Colonic mucosa (tissue), 4 donors: ENCODE data around the gene AHCYL1. TPM values are rescaled to one million over a fixed set of nuclear protein-coding genes. Genes with fewer than 3 reads are reported as not detected.

Experiments
- DNase-seq: peaks from one replicate; pipeline ENCODE4 v3.0.0-alpha.2; 2020
- H3K27ac ChIP-seq: fragments of 200-600 bp; one replicate; pipeline ENCODE4 v1.8.0; 2021
- H3K27me3 ChIP-seq: fragments of 200-600 bp; one replicate; pipeline ENCODE4 v1.8.0; 2021
- H3K36me3 ChIP-seq: fragments of 200-600 bp; one replicate; pipeline ENCODE4 v1.8.0; 2021
- H3K4me1 ChIP-seq: fragments of 200-600 bp; one replicate; pipeline ENCODE4 v1.8.0; 2021; ENCODE audit warnings: mild to moderate bottlenecking
- H3K4me3 ChIP-seq: fragments of 200-600 bp; one replicate; pipeline ENCODE4 v1.8.0; 2021
- H3K9ac ChIP-seq, 2 donors: one replicate each; pipeline ENCODE4 v1.7.0; 2013; ENCODE audit warnings: control low read depth in 2 of 2, low read depth in 2 of 2, low read length in 2 of 2
- H3K9me3 ChIP-seq: fragments of 200-600 bp; one replicate; pipeline ENCODE4 v1.8.0; 2021
- CTCF ChIP-seq: fragments of 200-600 bp; IDR thresholded peaks from one replicate; pipeline ENCODE4 v1.8.0; 2022; ENCODE audit warnings: antibody characterized with exemption, mild to moderate bottlenecking
- intact Hi-C: fragments of 100-400 bp; cut with DNase I; formaldehyde crosslinking; loops from one replicate; pipeline ENCODE4 v1.14.1; 2022
- total RNA-seq, 2 donors: library from RNA; stranded (reverse); fragmentation: NEBNext Ultra II Directional in 1 of 2; extraction: Animal tissue kit (Norgen Biotek cat#: 25700) in 1 of 2; gene quantifications; one replicate each; pipeline ENCODE4 v1.2.1, GENCODE V29; 2021
- donor health status: healthy.
- donor health status: DM: no; HTN: no; CAD: no.
- donor health status: DM: no; HTN: no; CAD: no.

Gene AHCYL1
- total RNA-seq, 2 donors from 2014 or later, result 108 to 115 TPM

GRCh38 chr1:109975718-109976117, 8.8 kb upstream of the AHCYL1 start:
- H3K27me3 ChIP-seq, result no peaks in the 10 kb centered on the region
- intact Hi-C loops, result loop anchor here (5.0 kb wide), 1 partner anchor 48 kb away; no protein-coding TSS in a partner anchor
- H3K4me3 ChIP-seq, result no peak overlapping the region
- no peaks in the 10 kb centered on the region for H3K9me3 ChIP-seq
- no peak for TF ChIP-seq CTCF
- peaks cover 10% of the 10 kb centered on the region for H3K4me1 ChIP-seq
- no peak for DNase-seq
- H3K9ac ChIP-seq, result no peak overlapping the region
- H3K36me3 ChIP-seq, result no peaks in the 10 kb centered on the region
- no peak overlapping the region for H3K27ac ChIP-seq

- H3K9me3 ChIP-seq, result no peaks in the 10 kb centered on the region
- no peak overlapping the region for H3K9ac ChIP-seq
- no peaks in the 10 kb centered on the region for H3K36me3 ChIP-seq
- H3K27ac ChIP-seq, result no peak overlapping the region
- H3K4me3 ChIP-seq, result no peak overlapping the region
- intact Hi-C loops, result loop anchor here (5.0 kb wide), 1 partner anchor 49 kb away; no protein-coding TSS in a partner anchor
- H3K27me3 ChIP-seq, result no peaks in the 10 kb centered on the region
- H3K4me1 ChIP-seq, result peaks cover 11% of the 10 kb centered on the region
- DNase-seq, result no peak
- no peak for TF ChIP-seq CTCF
These were observed 7.8 kb upstream of the AHCYL1 start for GRCh38 chr1:109976762-109977161.

- no peak overlapping the region for H3K27ac ChIP-seq
- no peaks in the 10 kb centered on the region for H3K36me3 ChIP-seq
- TF ChIP-seq CTCF, result no peak
- no peaks in the 10 kb centered on the region for H3K27me3 ChIP-seq
- intact Hi-C loops, result loop anchor here (5.0 kb wide), 1 partner anchor 50 kb away; no protein-coding TSS in a partner anchor
- no peak overlapping the region for H3K4me3 ChIP-seq
- H3K9me3 ChIP-seq, result no peaks in the 10 kb centered on the region
- DNase-seq, result no peak
- H3K9ac ChIP-seq, result no peak overlapping the region
- peaks cover 11% of the 10 kb centered on the region for H3K4me1 ChIP-seq
These were observed 7.3 kb upstream of the AHCYL1 start for GRCh38 chr1:109977225-109977624.

- peaks cover 11% of the 10 kb centered on the region for H3K4me1 ChIP-seq
- intact Hi-C loops, result loop anchor here (5.0 kb wide), 1 partner anchor 51 kb away; no protein-coding TSS in a partner anchor
- no peaks in the 10 kb centered on the region for H3K36me3 ChIP-seq
- no peak overlapping the region for H3K27ac ChIP-seq
- no peak overlapping the region for H3K4me3 ChIP-seq
- H3K9ac ChIP-seq, result no peak overlapping the region
- TF ChIP-seq CTCF, result no peak
- no peak for DNase-seq
- no peaks in the 10 kb centered on the region for H3K27me3 ChIP-seq
- H3K9me3 ChIP-seq, result no peaks in the 10 kb centered on the region
These were observed 6.7 kb upstream of the AHCYL1 start for GRCh38 chr1:109977657-109978378.

- no peak for TF ChIP-seq CTCF
- H3K4me1 ChIP-seq, result peaks cover 11% of the 10 kb centered on the region
- DNase-seq, result no peak
- intact Hi-C loops, result loop anchor here (5.0 kb wide), 1 partner anchor 52 kb away; no protein-coding TSS in a partner anchor
- H3K27me3 ChIP-seq, result no peaks in the 10 kb centered on the region
- no peaks in the 10 kb centered on the region for H3K36me3 ChIP-seq
- no peak overlapping the region for H3K27ac ChIP-seq
- H3K9me3 ChIP-seq, result no peaks in the 10 kb centered on the region
- no peak overlapping the region for H3K4me3 ChIP-seq
- no peak overlapping the region for H3K9ac ChIP-seq
These were observed 5.6 kb upstream of the AHCYL1 start for GRCh38 chr1:109978761-109979488.
